ENCODE results near the gene PCP4. TPM values are rescaled to one million over a fixed set of nuclear protein-coding genes. Genes with fewer than 3 reads are reported as not detected.

The PCP4 gene
- total and polyA plus RNA-seq, 9 of the 15 experiments (the other 6 are each of a cell fraction or from before 2014, with no cell fraction given): not detected

- no peak overlapping the region for H2AFZ ChIP-seq (ENCODE audit: low read depth, low read length)
- no peaks in the 10 kb centered on the region for H3K9me3 ChIP-seq (replicated peaks; ENCODE audit: control insufficient read depth, insufficient read depth, low read depth, low read length)
- BruUV-seq (replicated peaks): no TSS peak
- no peak overlapping the region for H3K9ac ChIP-seq (ENCODE audit: insufficient read depth in 1 of 2, low read depth in 2 of 2, low read length in 2 of 2)
- ChIA-PET POLR2A (no interaction called here), CTCF (ENCODE audit: low intra/inter-chr PET ratio) (no interaction called here)
- ATAC-seq (no peak), FAIRE-seq (no peak), DNase-seq (ENCODE audit: extremely low read depth in 1 of 4, low spot score in 3 of 4) (no peak)
- H3K79me2 ChIP-seq (ENCODE audit: control insufficient read depth, insufficient read depth, low read length): no peaks in the 10 kb centered on the region
- H3K4me1 ChIP-seq (replicated peaks in 1 of 2; ENCODE audit: control insufficient read depth in 2 of 2, insufficient read depth in 2 of 2, low read length in 2 of 2): no peaks in the 10 kb centered on the region
- H4K20me1 ChIP-seq (replicated peaks; ENCODE audit: control insufficient read depth, insufficient read depth, low read length): no peaks in the 10 kb centered on the region
- H3K27me3 ChIP-seq (ENCODE audit: control insufficient read depth in 2 of 2, insufficient read depth in 2 of 2, low read length in 2 of 2): no peaks in the 10 kb centered on the region
- no peak overlapping the region for H3K27ac ChIP-seq (ENCODE audit: extremely low read depth, low read depth, low read length)
- in situ Hi-C loops (cut with MboI): no loop called here
- no peak overlapping the region for H3K4me3 ChIP-seq
- intact Hi-C loops (cut with micrococcal nuclease): no loop called here
- WGBS (ENCODE audit: insufficient coverage, low coverage, missing lambda C conversion rate): 3% methylated on average over 5 of the region's 5 CpGs
- TF ChIP-seq ZBTB49 (CRISPR knock-in tag; IDR thresholded peaks at IDR 0.05; ENCODE audit: borderline replicate concordance) (no peak), POU5F1 (IDR thresholded peaks at IDR 0.05; ENCODE audit: borderline replicate concordance, low read depth, low read length, partially characterized antibody) (no peak)
- TF ChIP-seq, protein P1, sequence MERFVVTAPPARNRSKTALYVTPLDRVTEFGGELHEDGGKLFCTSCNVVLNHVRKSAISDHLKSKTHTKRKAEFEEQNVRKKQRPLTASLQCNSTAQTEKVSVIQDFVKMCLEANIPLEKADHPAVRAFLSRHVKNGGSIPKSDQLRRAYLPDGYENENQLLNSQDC (CRISPR knock-in tag; IDR thresholded peaks at IDR 0.05): no peak
- TF ChIP-seq, protein P2, sequence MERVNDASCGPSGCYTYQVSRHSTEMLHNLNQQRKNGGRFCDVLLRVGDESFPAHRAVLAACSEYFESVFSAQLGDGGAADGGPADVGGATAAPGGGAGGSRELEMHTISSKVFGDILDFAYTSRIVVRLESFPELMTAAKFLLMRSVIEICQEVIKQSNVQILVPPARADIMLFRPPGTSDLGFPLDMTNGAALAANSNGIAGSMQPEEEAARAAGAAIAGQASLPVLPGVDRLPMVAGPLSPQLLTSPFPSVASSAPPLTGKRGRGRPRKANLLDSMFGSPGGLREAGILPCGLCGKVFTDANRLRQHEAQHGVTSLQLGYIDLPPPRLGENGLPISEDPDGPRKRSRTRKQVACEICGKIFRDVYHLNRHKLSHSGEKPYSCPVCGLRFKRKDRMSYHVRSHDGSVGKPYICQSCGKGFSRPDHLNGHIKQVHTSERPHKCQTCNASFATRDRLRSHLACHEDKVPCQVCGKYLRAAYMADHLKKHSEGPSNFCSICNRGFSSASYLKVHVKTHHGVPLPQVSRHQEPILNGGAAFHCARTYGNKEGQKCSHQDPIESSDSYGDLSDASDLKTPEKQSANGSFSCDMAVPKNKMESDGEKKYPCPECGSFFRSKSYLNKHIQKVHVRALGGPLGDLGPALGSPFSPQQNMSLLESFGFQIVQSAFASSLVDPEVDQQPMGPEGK (CRISPR knock-in tag; IDR thresholded peaks at IDR 0.05; ENCODE audit: borderline replicate concordance): no peak
- no peak overlapping the region for H3K4me2 ChIP-seq (ENCODE audit: insufficient read depth, low read length)
- H3K9me1 ChIP-seq (ENCODE audit: control insufficient read depth, insufficient read depth, low read length): no peaks in the 10 kb centered on the region
- no peaks in the 10 kb centered on the region for H3K36me3 ChIP-seq (ENCODE audit: control insufficient read depth, insufficient read depth, low read length)
Measured at GRCh38 chr21:39935716-39936115, 68.5 kb downstream of the PCP4 start.

Data from K562 (cell line).